MM.1S (cell line): ENCODE data around the gene AOC3.

ENCODE experiments used
- EZH2 ChIP-seq: fragments of 300-600 bp; sonication (generic); optimal IDR thresholded peaks from 2 replicates; pipeline ENCODE3; 2017; ENCODE audit warnings: low read depth, mild to moderate bottlenecking, antibody characterized with exemption, low read length, mixed read lengths
- TF ChIP-seq, protein P1 (sequence below): fragments of 300-600 bp; sonication (generic); IDR thresholded peaks from 2 replicates; pipeline ENCODE4 v1.5.1; 2016; ENCODE audit warnings: antibody characterized with exemption, low read length, mixed read lengths

DNA sequence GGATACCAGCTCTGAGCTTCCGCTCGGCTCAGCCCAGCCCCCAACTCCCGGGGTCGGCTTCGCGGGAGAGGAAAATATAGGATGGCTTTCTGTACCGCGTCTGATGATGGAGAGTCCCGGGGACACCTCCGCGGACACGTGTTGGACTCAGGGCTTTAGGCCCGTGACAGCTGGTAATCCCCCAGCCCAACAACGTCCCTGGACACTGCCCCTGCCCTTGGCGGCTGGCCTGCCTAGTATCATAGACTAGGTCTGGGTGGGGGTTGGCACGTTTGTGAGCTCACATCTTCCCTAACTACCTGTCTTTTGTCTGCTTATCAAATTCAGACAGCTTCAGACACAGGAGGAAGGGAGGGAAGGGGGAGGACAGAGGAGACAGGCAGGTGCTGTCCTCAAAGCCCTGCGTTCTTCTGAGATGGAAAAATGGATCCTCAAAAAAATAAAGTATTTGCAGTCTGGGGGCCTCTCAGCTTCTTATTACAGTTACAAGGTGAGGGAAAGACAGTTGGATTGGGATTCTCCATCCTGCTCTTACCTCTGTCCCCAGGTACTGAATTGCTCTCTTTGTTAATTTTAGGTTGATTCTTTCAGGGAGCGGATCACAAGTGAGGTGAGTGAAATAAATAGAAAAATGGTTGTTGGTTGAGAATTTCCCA lies 17.1 kb upstream of the AOC3 start:
- TF ChIP-seq, protein P1, sequence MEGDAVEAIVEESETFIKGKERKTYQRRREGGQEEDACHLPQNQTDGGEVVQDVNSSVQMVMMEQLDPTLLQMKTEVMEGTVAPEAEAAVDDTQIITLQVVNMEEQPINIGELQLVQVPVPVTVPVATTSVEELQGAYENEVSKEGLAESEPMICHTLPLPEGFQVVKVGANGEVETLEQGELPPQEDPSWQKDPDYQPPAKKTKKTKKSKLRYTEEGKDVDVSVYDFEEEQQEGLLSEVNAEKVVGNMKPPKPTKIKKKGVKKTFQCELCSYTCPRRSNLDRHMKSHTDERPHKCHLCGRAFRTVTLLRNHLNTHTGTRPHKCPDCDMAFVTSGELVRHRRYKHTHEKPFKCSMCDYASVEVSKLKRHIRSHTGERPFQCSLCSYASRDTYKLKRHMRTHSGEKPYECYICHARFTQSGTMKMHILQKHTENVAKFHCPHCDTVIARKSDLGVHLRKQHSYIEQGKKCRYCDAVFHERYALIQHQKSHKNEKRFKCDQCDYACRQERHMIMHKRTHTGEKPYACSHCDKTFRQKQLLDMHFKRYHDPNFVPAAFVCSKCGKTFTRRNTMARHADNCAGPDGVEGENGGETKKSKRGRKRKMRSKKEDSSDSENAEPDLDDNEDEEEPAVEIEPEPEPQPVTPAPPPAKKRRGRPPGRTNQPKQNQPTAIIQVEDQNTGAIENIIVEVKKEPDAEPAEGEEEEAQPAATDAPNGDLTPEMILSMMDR: no peak
- TF ChIP-seq EZH2: no peak
